Activated CD4-positive, alpha-beta T cell treated with anti-CD3 and anti-CD28 coated beads, Interleukin-2, amount 50 U/mL, for 24 hours (primary cell): ENCODE results near the gene ARL5B.
A peak's percentile ranks its signal among the peaks of the same experiment; 100 is the strongest.
"Not testable (repeated sequence)": the region's sequence is repeated elsewhere in the genome, so short reads cannot be mapped to it uniquely, and the experiment has no call there.

ENCODE experiments used
- DNase-seq, 2 donors: peaks; one replicate each; pipeline ENCODE4 v3.0.0-alpha.2; 2020; ENCODE audit warnings: low read depth in 1 of 2, low spot score in 1 of 2

Gene ARL5B

DNA sequence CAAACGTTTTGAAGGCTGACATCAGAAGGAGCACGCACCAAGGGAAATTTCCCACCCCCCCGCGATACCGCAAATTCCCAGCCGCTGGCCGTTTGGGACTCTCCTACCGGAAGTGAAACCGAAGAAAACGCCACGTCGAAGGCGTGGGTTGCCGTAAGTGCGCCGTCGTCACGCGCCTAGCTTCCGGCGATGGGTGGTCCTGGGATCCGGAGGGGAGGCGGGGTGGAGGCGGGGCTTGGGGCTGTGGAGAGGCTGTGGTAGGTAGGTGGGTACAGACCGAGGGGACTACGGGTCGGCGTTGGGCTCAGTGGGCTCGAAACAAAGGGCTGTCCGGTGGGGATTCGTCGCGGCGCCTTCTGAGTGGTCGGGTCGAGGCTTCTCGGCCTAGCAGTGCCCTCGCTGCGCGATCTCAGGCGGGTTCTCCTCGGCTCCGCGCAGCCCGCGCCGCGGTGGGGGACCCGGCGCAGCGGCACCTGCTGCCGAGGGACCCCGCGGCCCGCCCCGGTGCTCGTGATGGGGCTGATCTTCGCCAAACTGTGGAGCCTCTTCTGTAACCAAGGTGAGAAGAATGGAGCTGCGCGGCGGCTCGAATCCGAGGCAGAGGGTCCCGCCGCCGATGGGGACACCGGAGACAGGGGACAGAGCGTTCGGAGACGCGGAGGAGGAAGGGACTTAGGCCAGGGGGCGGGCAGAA lies at the start of gene ARL5B:
ARL5B (plus strand) TSS at position 307 of the 694 bp plus-strand sequence; CDS start at position 514, 207 bp downstream.
- peak; percentile 93 to 94 for DNase-seq

DNA sequence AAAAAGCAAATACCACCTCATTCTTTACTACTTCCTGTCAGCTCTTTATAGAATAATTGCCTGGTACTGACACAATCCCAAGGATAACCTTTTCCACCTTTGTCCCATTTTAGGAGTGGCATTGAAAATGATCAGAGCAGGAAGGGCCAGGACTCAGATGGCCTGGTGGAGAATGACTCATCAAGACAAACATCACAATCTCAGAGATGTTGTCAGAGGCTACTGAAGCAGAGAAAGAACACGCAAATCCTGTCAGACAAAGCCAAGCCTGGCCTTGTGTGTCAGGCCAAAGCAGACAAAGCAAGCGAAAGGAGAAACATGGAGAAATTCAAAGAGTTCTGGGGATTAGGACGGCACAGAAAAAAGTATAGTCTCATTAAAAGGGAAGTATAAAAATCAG lies 48.7 kb upstream of the ARL5B start:
- no peak for DNase-seq

DNA sequence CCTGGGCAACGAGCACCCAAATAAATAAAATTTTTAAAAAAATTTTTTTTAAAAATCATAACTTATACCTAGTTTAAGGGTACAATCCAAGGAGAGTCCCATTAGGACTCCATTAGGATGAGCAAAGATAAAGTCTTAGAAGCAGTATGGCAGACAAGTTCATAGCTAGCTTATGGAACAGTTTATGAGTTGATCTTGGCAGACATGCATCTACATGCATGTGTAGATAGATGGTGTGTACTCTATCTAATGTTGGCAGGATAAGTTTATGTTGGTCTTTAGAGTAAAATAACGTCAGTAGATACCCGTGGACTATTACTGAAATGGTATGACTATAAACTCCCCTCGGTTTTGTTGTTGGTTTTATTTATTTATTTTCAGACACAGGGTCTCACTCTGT lies 48.1 kb upstream of the ARL5B start:
- no peak for DNase-seq

DNA sequence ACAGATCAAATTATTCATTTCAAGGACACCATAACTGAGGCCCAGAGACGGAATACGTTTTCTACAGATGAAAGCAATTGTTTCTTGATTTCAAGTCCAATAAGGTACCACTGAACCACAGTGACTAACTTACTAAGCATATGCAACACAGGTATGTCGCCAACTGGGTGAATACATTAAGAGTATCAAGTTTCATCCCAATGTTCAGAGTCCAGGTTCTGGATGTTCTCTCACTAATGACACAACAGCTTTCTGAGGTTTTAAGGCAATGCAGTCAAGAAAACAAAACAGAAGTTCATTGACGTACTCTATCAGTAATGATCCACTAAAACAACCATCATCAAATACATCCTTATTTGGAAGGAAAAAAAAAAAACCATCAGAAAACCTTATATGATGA lies 43.6 kb upstream of the ARL5B start:
- no peak for DNase-seq

GRCh38 chr10:18616337-18616736 lies 42.9 kb upstream of the ARL5B start:
- DNase-seq = no peak

DNA sequence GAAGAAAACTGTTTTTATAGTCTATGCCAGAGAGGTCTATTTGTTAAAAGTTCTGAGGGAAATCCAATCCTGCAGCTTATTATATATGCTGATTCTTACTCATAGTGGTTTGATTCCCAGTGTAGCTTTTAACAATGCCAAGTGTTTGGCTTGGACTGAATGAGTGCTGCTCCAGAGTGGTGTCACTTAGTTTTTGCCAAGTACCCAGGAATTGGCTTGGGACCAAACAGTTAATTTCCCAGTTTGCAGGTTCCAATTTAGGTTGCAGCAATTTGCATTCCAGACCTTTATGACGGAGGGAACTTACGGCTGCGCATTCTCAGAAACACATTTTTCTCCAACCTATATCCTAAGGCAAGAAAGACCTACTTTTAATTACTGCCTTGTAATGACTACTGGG lies 40.2 kb upstream of the ARL5B start:
- no peak for DNase-seq

- no peak for DNase-seq
These were observed 38.4 kb upstream of the ARL5B start for GRCh38 chr10:18620856-18621255.

- not testable (repeated sequence) for DNase-seq
These were observed 35.6 kb upstream of the ARL5B start for GRCh38 chr10:18623671-18624070.

GRCh38 chr10:18625886-18626285 lies 33.3 kb upstream of the ARL5B start:
- DNase-seq = no peak

DNA sequence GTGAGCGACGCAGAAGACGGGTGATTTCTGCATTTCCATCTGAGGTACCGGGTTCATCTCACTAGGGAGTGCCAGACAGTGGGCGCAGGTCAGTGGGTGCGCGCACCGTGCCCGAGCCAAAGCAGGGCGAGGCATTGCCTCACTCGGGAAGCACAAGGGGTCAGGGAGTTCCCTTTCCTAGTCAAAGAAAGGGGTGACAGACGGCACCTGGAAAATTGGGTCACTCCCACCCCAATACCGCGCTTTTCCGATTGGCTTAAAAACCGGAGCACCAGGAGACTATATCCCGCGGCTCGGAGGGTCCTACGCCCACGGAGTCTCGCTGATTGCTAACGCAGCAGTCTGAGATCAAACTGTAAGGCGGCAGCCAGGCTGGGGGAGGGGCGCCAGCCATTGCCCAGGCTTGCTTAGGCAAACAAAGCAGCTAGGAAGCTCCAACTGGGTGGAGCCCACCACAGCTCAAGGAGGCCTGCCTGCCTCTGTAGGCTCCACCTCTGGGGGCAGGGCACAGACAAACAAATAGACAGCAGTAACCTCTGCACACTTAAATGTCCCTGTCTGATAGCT lies 31.7 kb upstream of the ARL5B start:
- peak; percentile 13 to 36 for DNase-seq

- DNase-seq = not testable (repeated sequence)
These were observed 26.7 kb upstream of the ARL5B start for GRCh38 chr10:18632500-18632899.

GRCh38 chr10:18635995-18636394 lies 23.2 kb upstream of the ARL5B start:
- no peak for DNase-seq

GRCh38 chr10:18637400-18637799 lies 21.8 kb upstream of the ARL5B start:
- DNase-seq = not testable (repeated sequence)

- not testable (repeated sequence) for DNase-seq
These were observed 19.5 kb upstream of the ARL5B start for GRCh38 chr10:18639719-18640118.

- DNase-seq = no peak
These were observed 12.1 kb upstream of the ARL5B start for GRCh38 chr10:18647151-18647550.

GRCh38 chr10:18647945-18648344 lies 11.3 kb upstream of the ARL5B start:
- no peak for DNase-seq

DNA sequence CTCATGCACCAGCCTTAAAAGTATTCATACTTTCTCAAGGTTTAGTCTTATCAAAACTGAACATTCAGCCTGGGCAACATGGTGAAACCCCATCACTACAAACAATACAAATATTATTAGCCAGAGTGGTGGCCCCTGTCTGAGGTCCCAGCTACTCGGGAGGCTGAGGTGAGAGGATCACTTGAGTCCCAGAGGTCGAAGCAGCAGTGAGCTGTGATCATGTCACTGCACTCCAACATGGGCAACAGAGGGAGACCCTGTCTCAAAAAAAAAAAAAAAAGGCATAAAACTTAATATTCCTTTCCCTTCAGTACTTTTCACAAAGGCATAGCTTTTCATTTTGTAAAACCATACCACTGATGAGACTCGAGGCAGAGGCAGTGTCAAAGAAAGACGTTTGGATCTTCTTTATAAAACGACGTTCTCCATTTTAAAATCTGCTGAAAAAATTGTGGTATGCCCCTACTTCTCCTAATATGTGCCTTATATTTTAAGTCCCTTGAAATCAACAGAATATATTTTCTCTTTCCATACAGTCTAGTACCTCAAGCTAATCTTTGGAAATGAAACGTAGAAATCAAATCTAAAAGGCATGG lies 9.8 kb upstream of the ARL5B start:
- DNase-seq = no peak

DNA sequence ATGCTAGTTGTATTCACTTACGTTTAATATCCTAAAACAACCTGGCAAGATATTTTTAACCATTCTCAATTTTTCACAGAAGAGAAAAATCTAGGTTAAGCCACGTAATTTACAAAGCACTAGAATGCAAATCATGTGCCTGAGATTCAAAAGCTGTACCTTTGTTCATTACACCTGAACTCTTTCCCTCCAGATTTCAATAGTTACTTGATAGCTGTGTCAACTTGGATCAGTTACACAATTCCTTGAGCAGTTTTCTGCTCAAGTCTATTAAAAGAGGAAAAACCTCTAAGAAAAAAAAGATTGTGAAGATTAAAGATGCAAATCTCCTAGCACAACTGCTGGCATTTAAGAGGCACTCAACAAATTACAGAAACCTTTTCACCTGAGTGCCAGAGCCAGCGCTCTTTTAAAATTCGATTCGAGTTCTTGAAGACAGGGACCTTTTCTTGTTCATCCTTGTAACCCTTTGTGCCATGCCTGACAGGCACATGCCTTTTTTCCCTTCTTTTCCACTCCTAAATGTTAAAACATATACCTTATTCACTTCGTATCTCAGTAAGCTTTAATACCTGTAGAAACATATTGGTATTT lies 8.7 kb upstream of the ARL5B start:
- DNase-seq = no peak

- peak; percentile 84 to 89 for DNase-seq
These were observed 7.8 kb upstream of the ARL5B start, which contains the start of gene NSUN6 for GRCh38 chr10:18651324-18652007. Gene NSUN6 (minus strand): TSS chr10:18651587. CDS start chr10:18651203, 384 bp downstream.

- no peak for DNase-seq
These were observed 6.1 kb upstream of the ARL5B start for GRCh38 chr10:18653112-18653511.

- no peak for DNase-seq
These were observed 2.5 kb upstream of the ARL5B start for GRCh38 chr10:18656724-18657123.
